GM18951 (cell line): ENCODE measurements around the gene VCL.

ENCODE experiments used
- POLR2A ChIP-seq: IDR thresholded peaks from 4 replicates; pipeline ENCODE4 v1.6.1; 2011; ENCODE audit warnings: mild to moderate bottlenecking; ENCODE audit not compliant: insufficient read length, insufficient read depth; ENCODE audit errors: extremely low read depth
- in situ Hi-C: fragments of 300-500 bp; cut with MboI; formaldehyde crosslinking; loops from one replicate; pipeline ENCODE4 v1.12.0; 2022; ENCODE audit warnings: low sequenced_read_pairs, mixed read lengths, inconsistent platforms; ENCODE audit not compliant: unreplicated experiment

The VCL gene

DNA sequence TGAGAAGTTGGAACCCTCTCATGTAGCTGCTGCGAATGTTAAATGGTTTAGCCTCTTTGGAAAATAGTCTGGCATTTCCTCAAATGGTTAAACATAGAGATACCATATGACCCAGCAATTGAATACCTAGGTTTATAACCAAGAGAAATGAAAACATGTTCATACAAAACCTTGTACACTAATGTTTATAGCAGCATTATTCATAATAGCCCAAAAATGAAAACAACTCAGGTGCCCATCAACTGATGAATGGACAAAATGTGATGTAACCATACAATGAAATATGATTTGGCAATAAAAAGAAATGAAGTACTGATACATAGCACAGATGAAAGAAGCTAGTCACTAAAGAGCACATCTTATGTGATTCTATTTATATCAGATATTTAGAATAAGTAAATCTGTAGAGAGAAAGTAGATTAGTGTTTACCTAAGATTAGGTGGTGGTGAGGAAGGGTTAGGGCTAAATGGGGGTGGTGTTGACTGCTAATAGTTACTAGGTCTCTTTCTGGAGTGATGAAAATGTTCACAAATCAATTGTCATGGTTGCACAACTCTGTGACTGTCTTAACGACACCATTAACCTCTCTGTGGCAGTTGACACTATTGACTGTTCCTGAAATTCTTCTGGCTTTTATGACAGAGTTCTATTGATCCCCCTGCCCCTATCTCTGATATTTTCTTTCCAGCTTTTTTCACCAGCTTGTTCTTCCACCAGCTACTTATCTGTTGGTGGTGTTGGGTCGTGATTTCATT lies 35.2 kb downstream of the VCL start:
- in situ Hi-C loops: no loop called here
- TF ChIP-seq POLR2A: no peak

DNA sequence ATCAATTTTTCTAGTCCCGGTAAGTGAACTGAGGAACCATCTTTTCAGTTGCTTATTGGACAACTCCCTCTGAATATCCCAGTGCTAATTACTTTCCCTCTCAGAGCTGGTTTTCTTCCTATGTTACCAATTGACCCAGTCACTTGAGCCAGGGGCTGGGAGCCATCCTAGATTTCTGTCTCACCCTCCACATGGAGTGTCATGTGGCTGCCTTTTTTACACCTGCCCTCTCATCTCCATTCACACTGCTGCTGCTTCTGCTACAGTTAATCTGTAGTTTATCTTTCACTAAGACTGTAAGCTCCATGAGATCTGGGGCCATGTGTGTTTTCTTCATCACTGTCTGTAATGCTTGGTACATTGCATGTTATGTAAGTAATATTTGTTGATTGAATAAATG lies 35.8 kb downstream of the VCL start:
- no peak for TF ChIP-seq POLR2A
- in situ Hi-C loops: no loop called here

DNA sequence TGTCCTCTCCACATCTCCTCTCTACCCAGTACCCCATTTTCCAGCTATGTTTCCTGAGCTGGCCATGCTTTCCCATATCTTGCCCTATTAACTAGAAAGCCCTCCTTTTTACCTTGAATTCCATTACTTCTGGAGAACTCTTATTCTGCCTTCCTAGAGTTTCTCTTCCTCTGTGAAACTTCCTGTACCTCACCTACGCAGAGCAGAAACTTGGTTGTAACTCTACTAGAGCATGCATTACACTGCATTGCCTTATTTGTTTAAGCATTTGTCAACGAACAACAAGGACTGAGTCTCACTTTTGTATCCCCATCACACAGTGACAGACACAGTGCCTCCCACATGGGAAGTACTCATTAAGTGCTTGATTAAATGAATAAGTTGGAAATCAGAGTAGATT lies 36.4 kb downstream of the VCL start:
- TF ChIP-seq POLR2A: no peak
- in situ Hi-C loops: no loop called here

DNA sequence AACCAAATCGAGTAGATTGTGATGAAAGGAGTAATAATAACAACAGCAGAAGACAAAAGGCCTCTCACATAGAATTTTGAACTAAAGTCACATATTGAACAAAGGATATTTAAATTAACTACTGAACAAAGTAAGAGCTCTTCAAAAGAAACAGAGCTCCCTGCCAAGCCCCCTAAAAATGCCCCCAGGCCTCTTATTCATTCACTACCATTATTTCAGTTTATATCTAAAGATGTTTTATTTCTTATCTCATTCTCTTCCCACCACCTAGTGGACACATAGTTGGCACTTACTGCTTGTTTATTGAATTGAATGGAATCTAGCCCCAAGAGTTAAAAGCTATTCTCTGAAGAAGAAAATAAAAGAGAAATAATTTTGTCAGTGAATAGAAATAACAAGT lies 37.4 kb downstream of the VCL start:
- in situ Hi-C loops: no loop called here
- TF ChIP-seq POLR2A: no peak

DNA sequence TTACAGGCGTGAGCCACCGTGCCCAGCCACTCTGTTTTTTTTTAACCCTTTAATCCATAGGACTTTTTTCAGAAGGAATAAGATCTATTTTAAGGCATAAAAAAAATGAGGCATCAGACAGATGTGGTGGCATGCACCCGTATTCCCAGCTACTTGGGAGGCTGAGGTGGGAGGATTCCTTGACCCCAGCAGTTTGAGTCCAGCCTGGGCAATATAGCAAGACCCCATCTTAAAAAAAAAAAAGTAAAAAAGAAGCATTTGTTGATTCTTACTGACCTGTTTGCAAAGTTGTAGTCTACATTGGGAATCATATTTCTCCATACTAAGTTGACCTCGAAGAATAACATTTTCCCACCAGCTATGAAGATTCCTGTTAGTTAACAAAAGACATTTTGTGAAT lies 38.6 kb downstream of the VCL start:
- no peak for TF ChIP-seq POLR2A
- in situ Hi-C loops: no loop called here

DNA sequence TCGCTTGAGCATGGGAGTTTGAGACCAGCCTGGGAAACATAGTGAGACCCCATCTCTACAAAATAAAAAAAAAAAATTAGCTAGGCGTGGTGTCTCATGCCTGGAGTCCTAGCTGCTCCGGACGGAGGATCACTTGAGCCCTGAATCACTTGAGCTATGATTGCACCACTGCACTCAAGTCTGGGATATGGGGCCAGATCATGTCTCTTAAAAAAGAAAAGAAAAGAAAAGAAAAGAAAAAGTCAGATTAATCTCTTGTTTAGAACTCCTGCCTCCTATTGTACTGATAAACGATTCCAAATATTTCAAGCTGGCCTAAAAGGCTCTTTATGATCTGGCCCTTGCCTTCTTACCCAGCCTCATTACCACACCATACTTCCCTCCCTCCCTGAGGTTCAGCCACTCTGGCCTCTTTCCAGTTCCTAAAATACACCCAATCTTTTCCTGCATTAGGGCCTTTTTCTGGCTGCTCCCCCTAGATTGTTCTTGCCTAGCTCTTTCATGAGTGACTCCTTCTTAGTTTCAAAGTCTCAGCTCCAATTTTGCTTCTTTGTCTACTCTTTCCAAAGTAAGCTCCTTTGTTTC lies 41.7 kb downstream of the VCL start:
- in situ Hi-C loops: no loop called here
- no peak for TF ChIP-seq POLR2A

DNA sequence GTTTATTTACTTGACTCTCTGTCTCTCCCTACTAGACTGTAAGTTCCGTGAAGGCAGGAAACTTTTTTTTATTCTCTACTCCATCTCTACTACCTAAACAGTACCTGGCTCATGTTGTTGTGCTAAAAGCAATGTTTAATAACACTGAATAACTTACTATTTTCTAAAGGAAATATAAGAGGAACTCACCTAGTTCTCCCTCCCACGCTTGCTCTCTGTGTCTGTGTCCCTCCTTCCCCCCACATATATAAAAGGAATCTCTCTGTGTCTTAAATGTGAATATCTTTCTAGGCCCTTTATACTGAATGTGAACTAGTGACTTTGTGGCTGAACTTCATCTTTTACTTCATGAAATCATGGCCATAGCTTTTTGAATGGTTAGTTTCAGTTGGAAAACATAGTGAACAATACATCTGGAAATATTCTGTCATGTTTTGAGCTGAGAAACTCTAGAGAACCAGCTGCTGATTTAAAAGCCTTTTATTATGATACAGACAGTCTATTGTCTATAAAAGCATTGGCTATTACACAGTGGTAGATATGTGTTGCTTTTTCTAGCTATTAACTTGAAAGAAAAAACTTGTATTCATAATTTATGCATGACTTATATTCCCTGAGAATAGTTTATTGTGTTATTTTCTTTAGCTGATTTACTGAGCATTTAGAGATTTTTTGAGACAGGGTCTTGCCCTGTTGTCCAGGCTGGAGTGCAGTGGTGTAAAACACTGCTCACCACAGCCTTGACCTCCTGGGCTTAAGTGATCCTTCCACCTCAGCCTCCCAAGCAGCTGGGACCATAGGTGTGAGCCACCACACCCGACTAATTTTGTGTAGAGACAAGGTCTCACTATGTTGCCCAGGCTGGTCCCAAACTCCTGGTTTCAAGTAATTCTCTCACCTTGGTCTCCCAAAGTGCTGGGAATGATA lies 42.5 kb downstream of the VCL start:
- no peak for TF ChIP-seq POLR2A
- in situ Hi-C loops: no loop called here

DNA sequence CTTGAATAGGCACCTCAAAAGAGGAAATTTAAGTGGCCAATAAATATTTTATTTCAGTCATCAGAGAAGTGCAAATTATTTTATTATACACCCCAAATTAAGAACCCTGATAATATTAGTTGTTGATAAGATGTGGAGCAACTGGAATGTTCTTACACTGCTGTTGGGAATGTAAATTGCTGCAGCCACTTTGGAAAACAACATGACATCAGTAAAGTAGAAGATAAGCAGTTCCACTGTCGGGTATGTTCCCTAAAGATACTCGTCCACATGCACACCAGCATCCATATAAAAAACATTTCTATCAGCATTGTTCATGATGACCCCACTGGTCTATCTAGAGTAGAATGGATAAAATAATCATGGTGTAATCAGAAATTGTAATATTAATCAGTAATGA lies 46.5 kb downstream of the VCL start:
- no peak for TF ChIP-seq POLR2A
- in situ Hi-C loops: no loop called here

DNA sequence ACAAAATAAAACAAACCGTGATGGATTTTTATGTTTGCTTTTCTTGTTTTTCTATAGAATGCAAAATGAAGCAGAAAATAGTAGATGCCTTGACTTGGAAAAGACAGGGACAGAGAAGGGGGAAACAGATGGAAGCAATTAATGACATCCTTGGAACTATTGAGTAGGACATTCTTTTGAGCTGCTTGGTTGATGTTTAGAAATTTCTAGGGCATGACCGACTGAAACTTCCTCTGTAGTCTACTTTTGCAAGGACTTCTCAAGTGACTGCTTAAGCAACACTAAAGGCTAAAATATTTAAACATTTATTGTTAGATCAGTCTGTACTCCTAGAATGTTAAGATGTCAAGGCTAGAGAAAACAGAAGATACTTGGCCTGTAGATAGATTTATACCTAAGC lies 49.4 kb downstream of the VCL start:
- TF ChIP-seq POLR2A: no peak
- in situ Hi-C loops: no loop called here

DNA sequence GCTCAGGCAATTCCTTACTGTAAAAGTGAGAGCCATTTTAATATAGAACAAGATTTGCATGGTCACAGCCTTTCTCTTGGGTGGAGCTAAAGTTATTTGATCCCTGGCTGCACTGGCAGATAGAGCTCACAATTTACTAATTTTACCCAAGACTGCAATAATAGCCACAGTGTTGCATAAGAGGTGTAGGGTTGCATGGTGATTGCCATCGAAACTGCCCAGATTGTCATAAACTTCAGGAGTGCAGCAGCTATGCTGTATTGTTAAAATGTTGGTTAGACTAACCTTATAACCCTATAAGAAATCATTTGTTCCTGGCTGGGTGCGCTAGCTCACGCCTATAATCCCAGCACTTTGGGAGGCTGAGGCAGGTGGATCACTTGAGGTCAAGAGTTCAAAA lies 50.0 kb downstream of the VCL start:
- in situ Hi-C loops: no loop called here
- TF ChIP-seq POLR2A: no peak

DNA sequence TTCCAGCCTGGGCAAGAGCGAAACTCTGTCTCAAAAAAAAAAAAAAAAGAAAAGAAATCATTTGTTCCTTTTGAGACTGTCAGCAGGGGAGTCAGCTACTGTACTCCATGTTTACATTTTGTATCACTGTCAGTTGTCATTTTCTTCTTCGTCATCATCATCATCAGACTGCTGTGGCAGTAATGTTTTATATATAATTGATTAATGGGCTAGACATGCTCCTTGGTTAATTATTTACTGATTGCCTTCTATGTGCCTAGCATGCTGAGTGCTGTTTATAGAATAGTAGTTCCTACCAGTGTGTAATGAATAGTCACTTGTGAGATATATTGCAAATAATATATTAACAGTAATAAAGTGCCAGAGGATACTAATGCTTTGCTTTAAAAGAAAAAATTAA lies 50.5 kb downstream of the VCL start:
- in situ Hi-C loops: no loop called here
- TF ChIP-seq POLR2A: no peak

DNA sequence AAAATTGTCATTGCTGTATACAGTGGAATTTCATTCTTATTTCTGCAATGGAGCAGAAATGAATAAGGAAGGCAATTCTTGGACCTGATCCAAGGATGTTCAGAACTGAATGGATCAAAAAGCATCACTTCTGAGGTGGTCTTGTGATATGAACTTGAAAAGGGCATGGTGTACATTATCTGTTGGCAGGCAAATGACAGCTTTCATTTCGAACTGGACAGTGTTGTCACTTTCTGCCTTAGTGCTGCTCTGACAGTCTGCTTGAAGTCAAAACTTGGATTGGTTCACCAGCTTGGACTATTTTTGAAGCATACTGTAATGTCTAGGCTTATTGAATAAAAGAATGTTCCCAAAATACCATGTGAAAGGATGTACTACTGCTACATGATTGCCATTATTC lies 52.0 kb downstream of the VCL start:
- in situ Hi-C loops: no loop called here
- TF ChIP-seq POLR2A: no peak

DNA sequence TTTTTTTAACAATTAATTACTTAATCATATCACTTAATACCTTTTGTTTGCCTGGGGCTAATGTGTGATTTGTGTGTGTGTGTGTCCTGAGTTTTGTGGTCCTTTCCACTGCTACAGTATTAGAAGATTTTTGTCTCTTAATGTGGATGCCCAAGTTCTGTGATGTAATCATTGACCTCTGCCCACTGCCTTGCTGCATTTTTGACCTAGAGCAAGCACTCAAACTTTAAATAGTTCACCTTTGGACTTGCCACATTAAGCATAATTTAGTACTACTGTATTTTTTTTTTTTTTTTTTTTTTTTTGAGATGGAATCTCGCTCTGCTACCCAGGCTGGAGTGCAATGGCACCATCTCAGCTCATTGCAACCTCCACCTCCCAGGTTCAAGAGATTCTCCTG lies 52.7 kb downstream of the VCL start:
- in situ Hi-C loops: no loop called here

More for the DNA sequence above, 52.7 kb downstream of the VCL start:
- no peak for TF ChIP-seq POLR2A
